Activated CD4-positive, alpha-beta T cell treated with anti-CD3 and anti-CD28 coated beads, Interleukin-2, amount 10 ng/mL, durations not matched to agents 7 days and 5 days (primary cell): ENCODE data around the gene H19. TPM values are rescaled to one million over a fixed set of nuclear protein-coding genes. Genes with fewer than 3 reads are reported as not detected.

Experiments used
- CTCF ChIA-PET: fragments of 350-600 bp; sonication (Branson Sonifier 250); formaldehyde crosslinking; loops from one replicate; lab custom pipeline; 2021; ENCODE audit warnings: antibody characterized with exemption; lab: Charles Lee
- POLR2A ChIA-PET: fragments of 350-600 bp; sonication (Branson Sonifier 250); formaldehyde crosslinking; loops from one replicate; lab custom pipeline; 2021; ENCODE audit warnings: antibody characterized with exemption; lab: Charles Lee
- DNase-seq: peaks from one replicate; pipeline ENCODE4 v3.0.0-alpha.2; 2020
- H3K27ac Mint-ChIP-seq: one replicate; pipeline ENCODE4 v1.8.0; 2021; ENCODE audit warnings: mild to moderate bottlenecking, moderate library complexity, mixed read lengths
- H3K27me3 Mint-ChIP-seq: one replicate; pipeline ENCODE4 v1.8.0; 2021; ENCODE audit warnings: mixed read lengths
- H3K36me3 Mint-ChIP-seq: one replicate; pipeline ENCODE4 v1.8.0; 2021; ENCODE audit warnings: low read depth, mixed read lengths
- H3K4me1 Mint-ChIP-seq: one replicate; pipeline ENCODE4 v1.8.0; 2021; ENCODE audit warnings: mixed read lengths
- H3K4me3 Mint-ChIP-seq: one replicate; pipeline ENCODE4 v1.8.0; 2021; ENCODE audit warnings: mild to moderate bottlenecking, moderate library complexity, mixed read lengths
- H3K9me3 Mint-ChIP-seq: one replicate; pipeline ENCODE4 v1.8.0; 2021; ENCODE audit warnings: mixed read lengths
- total RNA-seq, 2 experiments: library from RNA; stranded (reverse); gene quantifications; one replicate each; pipeline ENCODE4 v1.2.3, GENCODE V29; 2021

H19 gene
- not detected for total RNA-seq

GRCh38 chr11:1997755-1998154 lies at the start of gene H19:
Gene H19, minus strand, starts transcription at chr11:1997842.
- no peaks in the 10 kb centered on the region for H3K4me1 Mint-ChIP-seq
- POLR2A ChIA-PET, result no interaction called here

GRCh38 chr11:2041963-2042362 lies 44.3 kb upstream of the H19 start:
- no peaks in the 10 kb centered on the region for H3K9me3 Mint-ChIP-seq
- no peak overlapping the region for H3K27ac Mint-ChIP-seq
- H3K4me1 Mint-ChIP-seq, result no peaks in the 10 kb centered on the region
- ChIA-PET CTCF (no interaction called here), POLR2A (no interaction called here)
- DNase-seq, result no peak
- no peaks in the 10 kb centered on the region for H3K27me3 Mint-ChIP-seq
- H3K36me3 Mint-ChIP-seq, result no peaks in the 10 kb centered on the region
- no peak overlapping the region for H3K4me3 Mint-ChIP-seq

More at GRCh38 chr11:1997755-1998154, at the start of gene H19:
- Mint-ChIP-seq H3K4me3 (no peak within 1 kb of the TSS), H3K27me3 (no peaks in the 10 kb centered on the region), H3K9me3 (no peaks in the 10 kb centered on the region), H3K27ac (no peak within 1 kb of the TSS), H3K36me3 (no peaks in the 10 kb centered on the region)
- DNase-seq, result no peak
- CTCF ChIA-PET, result interaction anchor here (1.4 kb wide), 1 partner anchor 304 kb away, joined by 8 read pairs; no protein-coding TSS in a partner anchor

DNA sequence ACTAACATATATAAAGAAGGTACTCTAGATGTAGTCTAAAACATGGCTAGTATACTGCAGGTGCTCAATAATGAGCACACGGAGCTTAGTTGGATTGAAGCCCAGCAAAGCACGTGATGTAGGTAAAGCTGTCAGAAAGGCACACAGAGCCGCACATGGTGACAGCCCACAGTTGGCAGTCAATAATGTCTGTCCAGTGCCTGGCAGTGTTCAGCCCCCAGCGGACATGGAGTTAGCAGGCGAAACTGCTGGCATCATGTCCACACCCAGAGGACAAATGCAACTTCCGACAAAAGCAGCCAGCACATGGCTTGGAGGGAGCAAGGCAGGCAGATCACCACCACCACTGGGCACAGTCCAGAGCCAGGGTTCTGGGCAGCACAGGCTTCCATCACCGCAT lies 43.5 kb upstream of the H19 start:
- Mint-ChIP-seq H3K4me1 (no peaks in the 10 kb centered on the region), H3K27me3 (no peaks in the 10 kb centered on the region), H3K9me3 (no peaks in the 10 kb centered on the region), H3K36me3 (no peaks in the 10 kb centered on the region), H3K4me3 (no peak overlapping the region), H3K27ac (no peak overlapping the region)
- ChIA-PET CTCF (interaction anchor here (0.6 kb wide), 1 partner anchor 20 kb away, joined by 3 read pairs; no protein-coding TSS in a partner anchor), POLR2A (no interaction called here)
- DNase-seq, result no peak

DNA sequence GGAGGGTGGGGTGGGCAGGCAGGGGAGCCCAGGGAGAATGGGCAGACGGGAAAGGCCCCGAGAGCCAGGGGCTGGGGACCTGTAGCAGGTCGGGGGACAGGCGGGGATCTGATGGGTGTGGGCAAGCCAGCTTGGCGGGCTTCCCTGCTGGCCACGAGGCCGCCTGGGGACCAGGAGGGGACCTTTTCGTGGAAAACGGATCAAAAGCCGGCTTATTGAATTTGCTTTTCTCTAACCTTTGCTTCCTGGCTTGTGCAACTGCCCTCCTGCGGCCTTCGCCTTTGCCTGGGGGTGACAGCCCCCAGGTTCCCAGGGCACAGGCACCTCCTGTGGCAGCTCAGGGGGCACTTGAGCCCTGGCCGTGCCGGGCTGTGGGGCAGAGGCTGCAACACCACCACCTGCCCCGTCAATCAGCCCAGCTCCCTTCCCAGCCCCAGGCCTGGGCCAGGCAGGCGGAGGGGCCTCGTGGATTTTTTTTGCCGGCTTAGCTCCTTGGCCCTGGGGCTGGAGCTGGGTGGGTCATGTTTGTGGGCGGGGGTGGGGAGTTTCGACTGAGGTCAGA lies 41.6 kb upstream of the H19 start:
- Mint-ChIP-seq H3K27me3 (no peaks in the 10 kb centered on the region), H3K27ac (no peak overlapping the region), H3K4me1 (no peaks in the 10 kb centered on the region), H3K36me3 (no peaks in the 10 kb centered on the region), H3K9me3 (no peaks in the 10 kb centered on the region), H3K4me3 (no peak overlapping the region)
- POLR2A ChIA-PET, result no interaction called here
- DNase-seq, result no peak
- CTCF ChIA-PET, result interaction anchor here (0.6 to 7.8 kb wide), 3 partner anchors 10 to 112 kb away, joined by 3 to 178 read pairs (median 3); no protein-coding TSS in a partner anchor

DNA sequence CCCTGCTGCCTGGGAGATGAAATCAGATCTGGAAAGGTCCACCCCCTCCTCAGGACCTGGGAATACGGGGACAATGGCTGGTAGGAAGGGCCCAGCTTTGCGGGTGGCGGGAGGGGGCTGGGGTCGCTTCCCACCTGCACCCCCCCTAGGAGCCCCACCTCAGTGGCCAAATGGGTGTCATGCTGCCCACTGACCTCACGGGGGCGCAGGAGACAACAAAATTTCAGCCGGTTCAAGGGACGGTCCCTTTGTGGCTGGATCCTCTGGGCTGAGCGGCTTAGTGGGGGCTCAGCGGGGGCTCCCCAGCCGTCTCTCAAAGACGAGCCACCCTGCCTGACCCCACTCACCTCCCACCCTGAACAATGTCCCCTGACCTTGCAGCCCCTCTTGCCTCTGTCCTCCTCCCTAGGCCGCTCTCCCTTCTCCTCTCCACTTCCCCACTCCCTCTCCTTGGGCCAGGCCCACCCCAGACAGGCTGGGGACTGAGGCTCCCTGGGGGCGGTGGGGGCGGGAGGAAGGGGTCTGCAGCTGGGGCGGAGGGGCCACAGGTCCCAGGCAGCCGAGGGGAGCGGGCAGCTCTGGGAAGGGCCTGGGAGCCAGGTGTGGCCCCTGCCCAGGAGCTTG lies 39.3 kb upstream of the H19 start:
- Mint-ChIP-seq H3K4me3 (no peak overlapping the region), H3K4me1 (no peaks in the 10 kb centered on the region), H3K36me3 (no peaks in the 10 kb centered on the region), H3K27me3 (no peaks in the 10 kb centered on the region), H3K27ac (no peak overlapping the region), H3K9me3 (no peaks in the 10 kb centered on the region)
- CTCF ChIA-PET, result interaction anchor here (0.7 to 7.8 kb wide), 7 partner anchors 10 to 121 kb away, joined by 3 to 178 read pairs (median 4); no protein-coding TSS in a partner anchor
- no peak for DNase-seq
- POLR2A ChIA-PET, result no interaction called here

DNA sequence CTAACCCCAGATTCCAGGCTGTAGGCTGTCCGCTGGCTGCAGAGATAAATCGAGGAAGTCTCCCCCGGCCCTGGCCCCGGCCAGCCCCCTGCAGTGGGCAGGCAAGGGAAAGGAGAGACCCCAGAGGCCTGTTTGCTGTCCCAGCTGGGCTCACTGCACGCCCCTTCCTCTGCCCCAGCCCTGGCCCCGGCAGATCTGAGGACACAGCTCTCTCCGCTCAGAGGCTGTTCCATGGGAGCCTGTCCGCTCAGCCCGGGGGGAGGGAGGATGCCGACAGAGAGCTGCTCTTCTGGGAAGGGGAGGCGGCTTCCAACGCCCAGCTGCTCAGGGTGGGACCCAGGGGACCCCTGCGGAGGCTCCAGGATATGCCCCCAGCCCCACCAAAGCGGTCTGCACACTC lies 37.7 kb upstream of the H19 start:
- H3K36me3 Mint-ChIP-seq, result no peaks in the 10 kb centered on the region
- ChIA-PET CTCF (interaction anchor here (0.5 to 7.8 kb wide), 3 partner anchors 36 to 255 kb away, joined by 3 to 178 read pairs (median 4); no protein-coding TSS in a partner anchor), POLR2A (no interaction called here)
- no peaks in the 10 kb centered on the region for H3K27me3 Mint-ChIP-seq
- H3K27ac Mint-ChIP-seq, result no peak overlapping the region
- no peaks in the 10 kb centered on the region for H3K9me3 Mint-ChIP-seq
- no peak for DNase-seq
- no peak overlapping the region for H3K4me3 Mint-ChIP-seq
- no peaks in the 10 kb centered on the region for H3K4me1 Mint-ChIP-seq

GRCh38 chr11:2031058-2031457 lies 33.4 kb upstream of the H19 start:
- no peaks in the 10 kb centered on the region for H3K9me3 Mint-ChIP-seq
- ChIA-PET POLR2A (no interaction called here), CTCF (interaction anchor here (0.8 to 5.3 kb wide), 2 partner anchors 120 to 125 kb away, joined by 3 to 32 read pairs; no protein-coding TSS in a partner anchor)

GRCh38 chr11:2027708-2028107 lies 30.1 kb upstream of the H19 start:
- Mint-ChIP-seq H3K27ac (no peak overlapping the region), H3K4me3 (no peak overlapping the region), H3K4me1 (no peaks in the 10 kb centered on the region), H3K27me3 (no peaks in the 10 kb centered on the region), H3K9me3 (no peaks in the 10 kb centered on the region), H3K36me3 (no peaks in the 10 kb centered on the region)
- no peak for DNase-seq
- ChIA-PET CTCF (interaction anchor here (1.1 to 5.3 kb wide), 4 partner anchors 9 to 277 kb away, joined by 3 to 32 read pairs (median 7); no protein-coding TSS in a partner anchor), POLR2A (no interaction called here)

More at GRCh38 chr11:2031058-2031457, 33.4 kb upstream of the H19 start:
- DNase-seq, result no peak
- no peaks in the 10 kb centered on the region for H3K27me3 Mint-ChIP-seq
- no peak overlapping the region for H3K27ac Mint-ChIP-seq
- no peaks in the 10 kb centered on the region for H3K36me3 Mint-ChIP-seq
- H3K4me3 Mint-ChIP-seq, result no peak overlapping the region
- no peaks in the 10 kb centered on the region for H3K4me1 Mint-ChIP-seq

DNA sequence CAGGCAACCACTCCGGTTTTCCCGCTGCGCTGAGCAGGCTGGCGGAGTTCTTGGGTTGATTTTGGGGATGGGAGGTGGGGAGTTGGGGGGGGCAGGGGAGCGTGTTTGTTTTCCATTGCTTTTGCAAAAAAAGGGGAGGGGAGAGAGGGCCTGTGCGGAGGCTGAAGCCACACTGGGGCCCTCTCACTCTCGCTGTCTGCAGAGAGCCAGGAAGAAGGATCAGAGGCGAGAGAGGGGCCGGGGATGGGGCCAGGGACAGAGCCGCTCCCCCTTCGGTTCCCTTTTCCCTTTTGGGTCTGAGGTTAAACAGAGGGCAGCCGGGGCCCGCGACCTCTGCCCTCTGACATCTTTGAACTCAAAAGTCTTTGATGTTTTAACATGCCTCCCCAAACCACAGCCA lies 17.4 kb upstream of the H19 start:
- H3K4me3 Mint-ChIP-seq, result no peak overlapping the region
- ChIA-PET CTCF (interaction anchor here (1.3 kb wide), 1 partner anchor 13 kb away, joined by 6 read pairs; no protein-coding TSS in a partner anchor), POLR2A (no interaction called here)
- H3K27ac Mint-ChIP-seq, result no peak overlapping the region
- no peak for DNase-seq
- no peaks in the 10 kb centered on the region for H3K36me3 Mint-ChIP-seq
- H3K27me3 Mint-ChIP-seq, result no peaks in the 10 kb centered on the region
- H3K4me1 Mint-ChIP-seq, result no peaks in the 10 kb centered on the region
- H3K9me3 Mint-ChIP-seq, result no peaks in the 10 kb centered on the region

- no peaks in the 10 kb centered on the region for H3K27me3 Mint-ChIP-seq
- no peak overlapping the region for H3K4me3 Mint-ChIP-seq
- DNase-seq, result no peak
- ChIA-PET CTCF (no interaction called here), POLR2A (no interaction called here)
- no peaks in the 10 kb centered on the region for H3K36me3 Mint-ChIP-seq
- H3K9me3 Mint-ChIP-seq, result no peaks in the 10 kb centered on the region
- H3K4me1 Mint-ChIP-seq, result no peaks in the 10 kb centered on the region
- H3K27ac Mint-ChIP-seq, result no peak overlapping the region
Observed at GRCh38 chr11:2012440-2012839, 14.8 kb upstream of the H19 start.

GRCh38 chr11:2004466-2004865 lies 6.8 kb upstream of the H19 start:
- no peaks in the 10 kb centered on the region for H3K27me3 Mint-ChIP-seq
- DNase-seq, result no peak
- H3K4me3 Mint-ChIP-seq, result no peak overlapping the region
- H3K36me3 Mint-ChIP-seq, result no peaks in the 10 kb centered on the region
- H3K4me1 Mint-ChIP-seq, result no peaks in the 10 kb centered on the region
- CTCF ChIA-PET, result no interaction called here
- H3K9me3 Mint-ChIP-seq, result no peaks in the 10 kb centered on the region
- H3K27ac Mint-ChIP-seq, result no peak overlapping the region
- POLR2A ChIA-PET, result no interaction called here

DNA sequence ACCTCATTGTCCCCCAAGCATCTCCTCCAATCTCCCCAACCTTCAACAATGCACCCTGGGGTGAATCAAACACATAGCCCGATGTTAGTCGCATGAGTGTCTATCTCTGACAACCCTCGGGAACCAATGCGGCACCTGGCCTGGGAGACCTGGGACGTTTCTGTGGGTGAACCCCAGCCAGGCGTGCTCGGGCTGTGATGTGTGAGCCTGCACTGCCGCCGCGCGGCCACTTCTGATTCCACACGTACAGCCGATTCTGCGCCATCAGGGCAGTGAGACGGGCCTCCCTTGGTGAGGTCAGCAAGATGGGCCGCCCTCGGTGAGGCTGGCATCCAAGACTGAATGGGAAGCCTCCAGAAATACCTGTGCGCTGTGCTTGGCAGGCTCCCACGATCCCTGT lies 5.2 kb upstream of the H19 start:
- ChIA-PET CTCF (interaction anchor here (0.6 to 4.8 kb wide), 9 partner anchors 48 to 1434 kb away, joined by 3 to 51 read pairs (median 4); partner anchors contain the start of gene SYT8), POLR2A (no interaction called here)
- Mint-ChIP-seq H3K9me3 (no peaks in the 10 kb centered on the region), H3K27ac (no peak overlapping the region), H3K4me3 (no peak overlapping the region), H3K27me3 (no peaks in the 10 kb centered on the region), H3K4me1 (no peaks in the 10 kb centered on the region), H3K36me3 (no peaks in the 10 kb centered on the region)
- no peak for DNase-seq

DNA sequence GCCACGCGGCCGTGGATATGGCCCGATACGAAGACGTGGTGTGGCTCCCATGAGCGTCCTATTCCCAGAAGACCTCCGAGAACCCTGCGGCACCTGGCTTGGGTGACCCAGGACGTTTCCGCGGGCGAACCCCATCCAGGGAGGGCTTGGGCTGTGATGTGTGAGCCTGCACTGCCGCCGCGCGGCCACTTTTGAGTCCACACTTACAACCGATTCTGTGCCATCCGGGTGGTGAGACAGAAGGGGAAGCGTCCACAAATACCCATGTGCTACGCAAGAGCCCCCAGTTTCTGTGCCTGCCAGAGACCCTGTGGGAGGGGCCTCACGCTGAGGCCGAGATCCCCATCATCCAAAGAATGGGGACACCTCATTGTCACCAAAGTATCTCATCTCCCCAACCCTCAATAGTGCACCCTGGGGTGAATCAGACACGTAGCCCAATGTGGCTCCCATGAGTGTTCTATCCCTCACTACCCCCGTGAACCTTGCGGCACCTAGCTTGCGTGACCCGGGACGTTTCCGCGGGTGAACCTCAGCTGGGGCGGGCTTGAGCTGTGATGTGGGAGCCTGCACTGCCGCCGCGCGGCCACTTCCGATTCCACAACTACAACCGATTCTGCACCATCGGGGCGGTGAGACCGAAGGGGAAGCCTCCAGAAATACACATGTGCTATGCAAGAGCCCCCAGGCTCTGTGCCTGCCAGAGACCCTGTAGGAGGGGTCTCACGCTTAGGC lies 4.6 kb upstream of the H19 start:
- POLR2A ChIA-PET, result no interaction called here
- H3K27me3 Mint-ChIP-seq, result no peaks in the 10 kb centered on the region
- no peaks in the 10 kb centered on the region for H3K36me3 Mint-ChIP-seq
- no peak overlapping the region for H3K4me3 Mint-ChIP-seq
- H3K4me1 Mint-ChIP-seq, result no peaks in the 10 kb centered on the region
- no peak overlapping the region for H3K27ac Mint-ChIP-seq
- H3K9me3 Mint-ChIP-seq, result no peaks in the 10 kb centered on the region
- no peak for DNase-seq
- CTCF ChIA-PET, result interaction anchor here (0.6 to 4.8 kb wide), 15 partner anchors 12 to 1433 kb away, joined by 3 to 51 read pairs (median 4); partner anchors contain the start of gene SYT8
